NCI-H446 (cell line): ENCODE results near the gene RALGAPA1.
A peak's percentile ranks its signal among the peaks of the same experiment; 100 is the strongest.
"Not testable (repeated sequence)": the region's sequence is repeated elsewhere in the genome, so short reads cannot be mapped to it uniquely, and the experiment has no call there.

Experiments
- DNase-seq, 2 experiments: peaks; one replicate each; lab custom pipeline; 2025; lab: John Stamatoyannopoulos, UW

RALGAPA1 gene

GRCh38 chr14:35821564-35822411 is 12.7 kb upstream of the RALGAPA1 start:
- DNase-seq: peak in 1 of 2 experiments; percentile 40

GRCh38 chr14:35819591-35820540 is 10.8 kb upstream of the RALGAPA1 start:
- DNase-seq: no peak

- peak; percentile 59 to 63 for DNase-seq
Observed at GRCh38 chr14:35818346-35819115, 9.4 kb upstream of the RALGAPA1 start.

- DNase-seq: peak; percentile 31 to 76
Observed at GRCh38 chr14:35814371-35815005, 5.4 kb upstream of the RALGAPA1 start.

GRCh38 chr14:35810963-35811362 is 1.9 kb upstream of the RALGAPA1 start:
- no peak for DNase-seq

GRCh38 chr14:35809597-35809996 is 502 bp upstream of the RALGAPA1 start:
- DNase-seq: no peak

GRCh38 chr14:35808076-35808637 is 938 bp downstream of the RALGAPA1 start:
- no peak for DNase-seq

- DNase-seq: no peak
Observed at GRCh38 chr14:35807131-35807961, 1.7 kb downstream of the RALGAPA1 start.

GRCh38 chr14:35806006-35806907 is 2.8 kb downstream of the RALGAPA1 start:
- no peak for DNase-seq

GRCh38 chr14:35797796-35798195 is 11.3 kb downstream of the RALGAPA1 start:
- no peak for DNase-seq

- DNase-seq: no peak
Observed at GRCh38 chr14:35789651-35790050, 19.4 kb downstream of the RALGAPA1 start.

GRCh38 chr14:35786856-35787255 is 22.2 kb downstream of the RALGAPA1 start:
- DNase-seq: no peak

- no peak for DNase-seq
Observed at GRCh38 chr14:35783699-35784098, 25.4 kb downstream of the RALGAPA1 start.

GRCh38 chr14:35779368-35779767 is 29.7 kb downstream of the RALGAPA1 start:
- DNase-seq: no peak

GRCh38 chr14:35777550-35777949 is 31.5 kb downstream of the RALGAPA1 start:
- DNase-seq: not testable (repeated sequence)

GRCh38 chr14:35776823-35777222 is 32.3 kb downstream of the RALGAPA1 start:
- DNase-seq: no peak

GRCh38 chr14:35776085-35776484 is 33.0 kb downstream of the RALGAPA1 start:
- not testable (repeated sequence) for DNase-seq

- no peak for DNase-seq
Observed at GRCh38 chr14:35766700-35767082, 42.4 kb downstream of the RALGAPA1 start.

GRCh38 chr14:35766036-35766699 is 42.9 kb downstream of the RALGAPA1 start:
- DNase-seq: no peak
